Measurements from ENCODE around the gene DOC2A. TPM values are rescaled to one million over a fixed set of nuclear protein-coding genes. Genes with fewer than 3 reads are reported as not detected.
"Not testable (repeated sequence)": the region's sequence is repeated elsewhere in the genome, so short reads cannot be mapped to it uniquely, and the experiment has no call there.

Gene DOC2A
- total and polyA plus RNA-seq, 11 donors: 0.09 to 1.4 (median 0.88) TPM; not detected in 4

- no peak for TF ChIP-seq CTCF (IDR thresholded peaks at IDR 0.05)
- TF ChIP-seq POLR2A (IDR thresholded peaks at IDR 0.05): no peak
- Histone ChIP-seq H3K27ac (no peak overlapping the region), H3K27me3 (no peaks in the 10 kb centered on the region), H3K4me3 (no peak overlapping the region), H3K9me3 (no peaks in the 10 kb centered on the region), H3K4me1 (peaks cover 0 to 27% (median 11%) of the 10 kb centered on the region in 12 donors), H3K36me3 (no peaks in the 10 kb centered on the region)
- intact Hi-C loops (cut with DNase I): loop anchor here in 1 of 10 donors (5.0 kb wide), 1 partner anchor 48 kb away; no protein-coding TSS in a partner anchor
- ATAC-seq (no peak), DNase-seq (no peak)
- WGBS, 4 donors: 92 to 96% (median 94%) methylated on average over 8 of the region's 8 CpGs
These were observed 39.0 kb upstream of the DOC2A start for GRCh38 chr16:30049871-30050270.

- DNase-seq (no peak), ATAC-seq (no peak)
- WGBS, 4 donors: 87 to 91% (median 89%) methylated on average over 1 of the region's 1 CpG
- no peaks in the 10 kb centered on the region for H3K27me3 ChIP-seq
- no peak overlapping the region for H3K27ac ChIP-seq
- intact Hi-C loops (cut with DNase I): no loop called here
- no peaks in the 10 kb centered on the region for H3K9me3 ChIP-seq
- H3K4me1 ChIP-seq: no peaks in the 10 kb centered on the region
- H3K36me3 ChIP-seq: no peaks in the 10 kb centered on the region
- TF ChIP-seq POLR2A (IDR thresholded peaks at IDR 0.05) (no peak), CTCF (IDR thresholded peaks at IDR 0.05) (no peak)
- no peak overlapping the region for H3K4me3 ChIP-seq
These were observed 35.8 kb upstream of the DOC2A start for GRCh38 chr16:30046588-30046987.

GRCh38 chr16:30046178-30046577 lies 35.4 kb upstream of the DOC2A start:
- no peak overlapping the region for H3K27ac ChIP-seq
- DNase-seq: no peak
- no peak overlapping the region for H3K4me3 ChIP-seq
- peak in 1 of 4 donors; percentile 41 for ATAC-seq
- H3K36me3 ChIP-seq: no peaks in the 10 kb centered on the region
- 72 to 81% (median 78%) methylated on average over 8 of the region's 8 CpGs for WGBS, 4 donors
- no peaks in the 10 kb centered on the region for H3K27me3 ChIP-seq
- H3K4me1 ChIP-seq: no peaks in the 10 kb centered on the region
- no peak for TF ChIP-seq POLR2A (IDR thresholded peaks at IDR 0.05)
- TF ChIP-seq CTCF (IDR thresholded peaks at IDR 0.05): no peak
- no peaks in the 10 kb centered on the region for H3K9me3 ChIP-seq
- intact Hi-C loops (cut with DNase I): no loop called here

DNA sequence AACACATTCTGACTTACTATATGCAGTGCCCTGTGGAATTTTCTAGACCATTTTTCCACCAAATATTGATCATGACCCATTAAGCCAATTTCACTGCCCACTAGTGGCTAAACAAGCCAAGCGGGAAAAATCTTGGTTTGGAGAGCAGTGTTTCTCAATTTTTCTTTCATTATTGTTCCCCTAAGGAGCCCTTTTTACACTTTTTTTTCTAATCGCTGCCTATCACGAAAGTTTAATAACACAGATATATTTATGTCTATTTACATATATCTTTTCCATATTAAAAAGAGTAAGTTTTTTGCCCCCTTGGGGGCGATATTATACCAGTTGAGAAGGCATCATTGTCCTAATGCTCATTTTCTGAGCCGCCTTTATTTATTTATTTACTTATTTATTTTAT lies 31.0 kb upstream of the DOC2A start:
- intact Hi-C loops (cut with DNase I): no loop called here
- no peak for ATAC-seq
- 25 to 27% (median 25%) methylated on average over 5 of the region's 5 CpGs for WGBS, 4 donors
- no peak for DNase-seq
- peak; percentile 25 to 59 (median 46) for TF ChIP-seq CTCF (IDR thresholded peaks at IDR 0.05)
- TF ChIP-seq POLR2A (IDR thresholded peaks at IDR 0.05): no peak
- Histone ChIP-seq H3K4me3 (no peak overlapping the region), H3K27me3 (peaks cover 0 to 4% (median 0%) of the 10 kb centered on the region in 9 donors), H3K9me3 (no peaks in the 10 kb centered on the region), H3K27ac (no peak overlapping the region), H3K36me3 (no peaks in the 10 kb centered on the region), H3K4me1 (no peaks in the 10 kb centered on the region)

- DNase-seq; intact Hi-C loops (cut with DNase I); ATAC-seq; H3K4me3 ChIP-seq; H3K27ac ChIP-seq; H3K36me3 ChIP-seq; H3K9me3 ChIP-seq; H3K4me1 ChIP-seq: not testable (repeated sequence)
- 84 to 88% (median 86%) methylated on average over 5 of the region's 5 CpGs for WGBS, 4 donors
- H3K27me3 ChIP-seq: peaks cover 0 to 11% (median 0%) of the 10 kb centered on the region in 9 donors
These were observed 29.9 kb upstream of the DOC2A start for GRCh38 chr16:30040690-30041089.
